RKO (cell line): ENCODE results near the gene IGFBP7.

Experiments used
- DNase-seq: peaks from one replicate; pipeline ENCODE4 v3.0.0-alpha.2; 2016; ENCODE audit warnings: low spot score

Gene IGFBP7

GRCh38 chr4:57109847-57110639, at the start of gene IGFBP7:
Gene IGFBP7, minus strand, starts transcription at chr4:57110385. Its CDS starts 34 bp downstream, at chr4:57110351.
- no peak for DNase-seq

- no peak for DNase-seq
Observed at GRCh38 chr4:57159866-57160265, 49.7 kb upstream of the IGFBP7 start.

- DNase-seq = no peak
Observed at GRCh38 chr4:57158762-57159161, 48.6 kb upstream of the IGFBP7 start.

GRCh38 chr4:57158221-57158620, 48.0 kb upstream of the IGFBP7 start:
- DNase-seq = no peak

GRCh38 chr4:57157596-57158137, 47.5 kb upstream of the IGFBP7 start:
- DNase-seq = no peak

- no peak for DNase-seq
Observed at GRCh38 chr4:57156242-57156990, 46.2 kb upstream of the IGFBP7 start.

GRCh38 chr4:57154926-57155325, 44.7 kb upstream of the IGFBP7 start:
- no peak for DNase-seq

GRCh38 chr4:57154191-57154590, 44.0 kb upstream of the IGFBP7 start:
- no peak for DNase-seq

GRCh38 chr4:57153207-57153606, 43.0 kb upstream of the IGFBP7 start:
- no peak for DNase-seq

GRCh38 chr4:57151481-57151880, 41.3 kb upstream of the IGFBP7 start:
- DNase-seq = no peak

- DNase-seq = no peak
Observed at GRCh38 chr4:57149833-57150232, 39.6 kb upstream of the IGFBP7 start.

- DNase-seq = peak; percentile 47
Observed at GRCh38 chr4:57148831-57149505, 38.8 kb upstream of the IGFBP7 start.

- DNase-seq = no peak
Observed at GRCh38 chr4:57148177-57148576, 38.0 kb upstream of the IGFBP7 start.

GRCh38 chr4:57147335-57148060, 37.3 kb upstream of the IGFBP7 start:
- DNase-seq = peak; percentile 23

GRCh38 chr4:57146444-57146843, 36.3 kb upstream of the IGFBP7 start:
- no peak for DNase-seq

GRCh38 chr4:57144466-57144865, 34.3 kb upstream of the IGFBP7 start:
- no peak for DNase-seq

GRCh38 chr4:57139783-57140182, 29.6 kb upstream of the IGFBP7 start:
- DNase-seq = no peak

- DNase-seq = no peak
Observed at GRCh38 chr4:57137261-57137660, 27.1 kb upstream of the IGFBP7 start.

- DNase-seq = no peak
Observed at GRCh38 chr4:57136281-57136680, 26.1 kb upstream of the IGFBP7 start.

- DNase-seq = no peak
Observed at GRCh38 chr4:57132743-57133137, 22.6 kb upstream of the IGFBP7 start.

- no peak for DNase-seq
Observed at GRCh38 chr4:57131849-57132742, 21.9 kb upstream of the IGFBP7 start.
